ENCODE data around the gene RASD2.

Gene RASD2

GRCh38 chr22:35558719-35559118, 18.1 kb downstream of the RASD2 start:
- peaks cover 12% of the 10 kb centered on the region for H3K4me1 ChIP-seq (ENCODE audit: insufficient read depth, low read length, poor library complexity, severe bottlenecking)

DNA sequence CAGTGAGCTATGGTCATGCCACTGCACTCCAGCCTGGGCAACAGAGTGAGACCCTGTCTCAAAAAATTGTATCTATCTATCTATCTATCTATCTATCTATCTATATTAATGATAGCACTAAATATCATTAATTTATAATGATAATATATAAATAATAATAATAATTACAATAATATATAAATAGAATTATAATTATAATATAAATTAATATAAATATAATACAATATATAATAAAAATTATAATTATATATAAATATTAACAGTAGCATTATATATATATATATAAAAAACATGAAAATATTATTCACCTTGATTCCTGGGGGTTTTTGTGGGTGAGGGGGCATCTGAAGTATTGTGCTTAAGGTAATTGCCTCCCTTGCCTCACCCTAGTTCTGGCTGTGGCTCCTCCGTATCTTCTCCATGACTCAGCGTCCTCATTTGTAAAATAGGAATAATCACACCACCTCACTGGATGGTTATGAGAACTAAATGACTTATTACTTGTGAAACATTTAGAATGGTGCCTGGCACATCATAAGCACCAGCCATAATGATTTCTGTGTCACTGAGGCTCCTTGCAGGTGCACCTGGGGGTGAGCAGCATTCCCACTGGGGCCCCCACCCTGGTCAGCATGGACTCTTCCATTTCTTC, 18.8 kb downstream of the RASD2 start:
- H3K4me2 ChIP-seq (ENCODE audit: low read depth, low read length, poor library complexity, severe bottlenecking), result no peak overlapping the region
- H3F3A ChIP-seq (ENCODE audit: low read depth), result no peaks in the 10 kb centered on the region
- TF ChIP-seq CTCF (conservative IDR thresholded peaks at IDR 0.05; ENCODE audit: low read length), result no peak
- TF ChIP-seq EZH2phosphoT487 (IDR thresholded peaks at IDR 0.05; ENCODE audit: borderline replicate concordance), result no peak

More at GRCh38 chr22:35558719-35559118, 18.1 kb downstream of the RASD2 start:
- Histone ChIP-seq H3K4me3 (ENCODE audit: low read length, poor library complexity, severe bottlenecking) (no peak overlapping the region), H4K20me1 (ENCODE audit: insufficient read depth, low read length, poor library complexity, severe bottlenecking) (no peaks in the 10 kb centered on the region), H3K9ac (ENCODE audit: low read depth, low read length, poor library complexity, severe bottlenecking) (no peak overlapping the region), H3K27me3 (ENCODE audit: insufficient read depth, low read length, poor library complexity, severe bottlenecking) (no peaks in the 10 kb centered on the region), H3K79me2 (ENCODE audit: insufficient read depth, low read length) (no peaks in the 10 kb centered on the region), H2AFZ (ENCODE audit: low read length) (no peak overlapping the region), H3K36me3 (ENCODE audit: insufficient read depth, low read length) (no peaks in the 10 kb centered on the region), H3F3A (ENCODE audit: low read depth) (no peaks in the 10 kb centered on the region), H3K4me2 (ENCODE audit: low read depth, low read length, poor library complexity, severe bottlenecking) (no peak overlapping the region), H3K9me3 (ENCODE audit: insufficient read depth, low read depth, low read length) (no peaks in the 10 kb centered on the region), H3K9me2 (replicated peaks; ENCODE audit: low read depth, low read length) (no peaks in the 10 kb centered on the region)
- no peak for TF ChIP-seq CTCF (conservative IDR thresholded peaks at IDR 0.05; ENCODE audit: low read length)
- TF ChIP-seq EZH2phosphoT487 (IDR thresholded peaks at IDR 0.05; ENCODE audit: borderline replicate concordance), result no peak

GRCh38 chr22:35560366-35560765, 19.7 kb downstream of the RASD2 start:
- TF ChIP-seq EZH2phosphoT487 (IDR thresholded peaks at IDR 0.05; ENCODE audit: borderline replicate concordance) (no peak), CTCF (conservative IDR thresholded peaks at IDR 0.05; ENCODE audit: low read length) (no peak)
- Histone ChIP-seq H2AFZ (ENCODE audit: low read length) (no peak overlapping the region), H3K36me3 (ENCODE audit: insufficient read depth, low read length) (no peaks in the 10 kb centered on the region), H3K4me1 (ENCODE audit: insufficient read depth, low read length, poor library complexity, severe bottlenecking) (peaks cover 6% of the 10 kb centered on the region), H3K27me3 (ENCODE audit: insufficient read depth, low read length, poor library complexity, severe bottlenecking) (no peaks in the 10 kb centered on the region), H3K4me2 (ENCODE audit: low read depth, low read length, poor library complexity, severe bottlenecking) (no peak overlapping the region), H3F3A (ENCODE audit: low read depth) (no peaks in the 10 kb centered on the region), H3K79me2 (ENCODE audit: insufficient read depth, low read length) (no peaks in the 10 kb centered on the region), H3K9me2 (replicated peaks; ENCODE audit: low read depth, low read length) (no peaks in the 10 kb centered on the region), H3K4me3 (ENCODE audit: low read length, poor library complexity, severe bottlenecking) (no peak overlapping the region), H3K9ac (ENCODE audit: low read depth, low read length, poor library complexity, severe bottlenecking) (no peak overlapping the region), H3K9me3 (ENCODE audit: insufficient read depth, low read depth, low read length) (no peaks in the 10 kb centered on the region), H4K20me1 (ENCODE audit: insufficient read depth, low read length, poor library complexity, severe bottlenecking) (no peaks in the 10 kb centered on the region)

More for the DNA sequence above, 18.8 kb downstream of the RASD2 start:
- no peaks in the 10 kb centered on the region for H3K36me3 ChIP-seq (ENCODE audit: insufficient read depth, low read length)
- no peaks in the 10 kb centered on the region for H3K79me2 ChIP-seq (ENCODE audit: insufficient read depth, low read length)
- H2AFZ ChIP-seq (ENCODE audit: low read length), result no peak overlapping the region
- H3K9ac ChIP-seq (ENCODE audit: low read depth, low read length, poor library complexity, severe bottlenecking), result no peak overlapping the region
- H3K4me3 ChIP-seq (ENCODE audit: low read length, poor library complexity, severe bottlenecking), result no peak overlapping the region
- no peaks in the 10 kb centered on the region for H3K27me3 ChIP-seq (ENCODE audit: insufficient read depth, low read length, poor library complexity, severe bottlenecking)
- no peaks in the 10 kb centered on the region for H4K20me1 ChIP-seq (ENCODE audit: insufficient read depth, low read length, poor library complexity, severe bottlenecking)
- no peaks in the 10 kb centered on the region for H3K9me2 ChIP-seq (replicated peaks; ENCODE audit: low read depth, low read length)
- peaks cover 10% of the 10 kb centered on the region for H3K4me1 ChIP-seq (ENCODE audit: insufficient read depth, low read length, poor library complexity, severe bottlenecking)
- no peaks in the 10 kb centered on the region for H3K9me3 ChIP-seq (ENCODE audit: insufficient read depth, low read depth, low read length)

All from Loucy (cell line).